ENCODE results near the gene CRTC1.
A peak's percentile ranks its signal among the peaks of the same experiment; 100 is the strongest.

CRTC1 gene

DNA sequence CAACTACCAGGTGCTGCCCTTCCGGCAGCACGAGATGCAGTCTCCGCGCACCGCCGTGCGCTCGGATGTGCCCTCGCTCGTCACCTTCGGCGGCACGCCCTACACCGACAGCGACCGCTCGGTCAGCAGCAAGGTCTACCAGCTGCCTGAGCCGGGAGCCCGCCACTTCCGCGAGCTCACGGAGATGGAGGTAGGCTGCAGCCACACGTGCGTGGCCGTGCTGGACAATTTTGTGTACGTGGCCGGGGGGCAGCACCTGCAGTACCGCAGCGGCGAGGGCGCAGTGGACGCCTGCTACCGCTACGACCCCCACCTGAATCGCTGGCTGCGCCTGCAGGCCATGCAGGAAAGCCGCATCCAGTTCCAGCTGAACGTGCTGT lies 15.2 kb upstream of the CRTC1 start:
- ChIA-PET POLR2A (ENCODE audit: low non-redundant PET) (no interaction called here), CTCF (interaction anchor here (0.7 kb wide), 1 partner anchor 12 kb away, joined by 3 read pairs; no protein-coding TSS in a partner anchor)
- no peak for DNase-seq (ENCODE audit: low spot score)

DNA sequence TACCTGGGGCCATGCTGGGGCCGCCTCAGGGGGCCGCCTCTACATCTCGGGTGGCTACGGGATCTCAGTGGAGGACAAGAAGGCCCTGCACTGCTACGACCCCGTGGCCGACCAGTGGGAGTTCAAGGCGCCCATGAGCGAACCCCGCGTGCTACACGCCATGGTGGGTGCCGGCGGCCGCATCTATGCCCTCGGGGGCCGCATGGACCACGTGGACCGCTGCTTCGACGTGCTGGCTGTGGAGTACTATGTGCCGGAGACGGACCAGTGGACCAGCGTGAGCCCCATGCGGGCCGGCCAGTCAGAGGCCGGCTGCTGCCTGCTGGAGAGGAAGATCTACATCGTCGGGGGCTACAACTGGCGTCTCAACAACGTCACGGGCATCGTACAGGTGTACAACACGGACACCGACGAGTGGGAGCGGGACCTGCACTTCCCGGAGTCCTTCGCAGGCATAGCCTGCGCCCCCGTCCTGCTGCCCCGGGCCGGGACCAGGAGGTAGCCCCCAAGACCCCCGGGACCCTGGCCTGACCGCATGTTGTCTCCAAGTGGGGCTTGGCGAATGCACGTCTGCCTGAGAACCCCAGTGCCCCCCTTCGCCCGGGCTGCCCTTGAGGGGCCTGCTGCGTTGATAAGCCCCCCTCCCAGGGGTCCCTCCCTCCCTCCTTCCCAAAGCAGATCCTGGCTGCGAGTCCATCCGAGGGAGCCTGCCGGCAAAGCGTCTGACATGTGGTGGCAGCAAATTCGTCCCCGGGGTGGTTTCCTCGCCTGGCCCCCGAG lies 14.5 kb upstream of the CRTC1 start:
- DNase-seq (ENCODE audit: low spot score) = no peak
- ChIA-PET POLR2A (ENCODE audit: low non-redundant PET) (no interaction called here), CTCF (interaction anchor here (0.6 kb wide), 1 partner anchor 216 kb away, joined by 3 read pairs; no protein-coding TSS in a partner anchor)
- TF ChIP-seq, protein P1, sequence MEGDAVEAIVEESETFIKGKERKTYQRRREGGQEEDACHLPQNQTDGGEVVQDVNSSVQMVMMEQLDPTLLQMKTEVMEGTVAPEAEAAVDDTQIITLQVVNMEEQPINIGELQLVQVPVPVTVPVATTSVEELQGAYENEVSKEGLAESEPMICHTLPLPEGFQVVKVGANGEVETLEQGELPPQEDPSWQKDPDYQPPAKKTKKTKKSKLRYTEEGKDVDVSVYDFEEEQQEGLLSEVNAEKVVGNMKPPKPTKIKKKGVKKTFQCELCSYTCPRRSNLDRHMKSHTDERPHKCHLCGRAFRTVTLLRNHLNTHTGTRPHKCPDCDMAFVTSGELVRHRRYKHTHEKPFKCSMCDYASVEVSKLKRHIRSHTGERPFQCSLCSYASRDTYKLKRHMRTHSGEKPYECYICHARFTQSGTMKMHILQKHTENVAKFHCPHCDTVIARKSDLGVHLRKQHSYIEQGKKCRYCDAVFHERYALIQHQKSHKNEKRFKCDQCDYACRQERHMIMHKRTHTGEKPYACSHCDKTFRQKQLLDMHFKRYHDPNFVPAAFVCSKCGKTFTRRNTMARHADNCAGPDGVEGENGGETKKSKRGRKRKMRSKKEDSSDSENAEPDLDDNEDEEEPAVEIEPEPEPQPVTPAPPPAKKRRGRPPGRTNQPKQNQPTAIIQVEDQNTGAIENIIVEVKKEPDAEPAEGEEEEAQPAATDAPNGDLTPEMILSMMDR (conservative IDR thresholded peaks at IDR 0.05; ENCODE audit: low read depth) = no peak
- no peak overlapping the region for H3K27ac ChIP-seq

More for the DNA sequence above, 15.2 kb upstream of the CRTC1 start:
- no peak overlapping the region; the same call in 1 of the 2 replicates for H3K27ac ChIP-seq
- TF ChIP-seq, protein P1 (conservative IDR thresholded peaks at IDR 0.05; ENCODE audit: low read depth) = no peak

DNA sequence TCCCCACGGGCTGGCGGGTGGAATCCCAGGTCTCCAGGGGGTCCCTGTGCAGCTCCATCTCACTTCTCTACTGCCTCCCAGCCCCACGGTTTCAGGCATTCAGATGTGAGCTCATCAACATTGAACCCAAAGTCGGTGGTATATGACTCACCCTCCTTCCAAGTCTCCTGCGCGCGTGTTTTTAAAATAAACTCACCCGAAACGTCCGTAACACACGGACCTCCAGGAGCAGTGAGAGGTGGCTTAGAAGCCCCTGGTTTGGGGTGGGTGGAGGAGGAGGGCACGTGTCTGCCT lies 14.0 kb upstream of the CRTC1 start:
- TF ChIP-seq, protein P1 (conservative IDR thresholded peaks at IDR 0.05; ENCODE audit: low read depth) = no peak
- CTCF ChIA-PET = interaction anchor here (0.6 kb wide), 1 partner anchor 217 kb away, joined by 3 read pairs; no protein-coding TSS in a partner anchor
- POLR2A ChIA-PET (ENCODE audit: low non-redundant PET) = no interaction called here
- peak overlapping the region; percentile 39 for H3K27ac ChIP-seq
- no peak for DNase-seq (ENCODE audit: low spot score)

DNA sequence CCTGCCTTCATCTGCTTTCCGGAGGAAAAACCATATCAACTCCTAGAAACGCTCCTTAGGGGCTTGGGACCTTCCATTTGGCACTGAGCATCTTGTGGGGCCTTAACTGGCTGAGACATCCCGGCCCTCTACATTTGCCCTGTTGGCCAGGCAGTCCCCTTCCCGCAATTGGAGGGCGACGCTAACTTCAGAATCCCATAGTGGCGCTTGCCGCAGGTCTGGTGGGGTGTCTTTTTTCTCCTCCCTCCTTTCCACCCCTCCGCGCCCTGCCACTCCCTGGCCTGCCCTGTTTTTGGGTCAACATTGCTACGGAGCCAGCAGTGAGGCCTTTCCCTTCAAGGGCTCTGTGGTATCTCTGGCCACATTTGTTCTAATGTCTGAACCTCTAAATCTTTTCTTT lies 13.6 kb upstream of the CRTC1 start:
- ChIA-PET CTCF (interaction anchor here (0.6 kb wide), 1 partner anchor 217 kb away, joined by 3 read pairs; no protein-coding TSS in a partner anchor), POLR2A (ENCODE audit: low non-redundant PET) (no interaction called here)
- peak overlapping the region; percentile 39 for H3K27ac ChIP-seq
- TF ChIP-seq, protein P1 (conservative IDR thresholded peaks at IDR 0.05; ENCODE audit: low read depth) = no peak
- no peak for DNase-seq (ENCODE audit: low spot score)

DNA sequence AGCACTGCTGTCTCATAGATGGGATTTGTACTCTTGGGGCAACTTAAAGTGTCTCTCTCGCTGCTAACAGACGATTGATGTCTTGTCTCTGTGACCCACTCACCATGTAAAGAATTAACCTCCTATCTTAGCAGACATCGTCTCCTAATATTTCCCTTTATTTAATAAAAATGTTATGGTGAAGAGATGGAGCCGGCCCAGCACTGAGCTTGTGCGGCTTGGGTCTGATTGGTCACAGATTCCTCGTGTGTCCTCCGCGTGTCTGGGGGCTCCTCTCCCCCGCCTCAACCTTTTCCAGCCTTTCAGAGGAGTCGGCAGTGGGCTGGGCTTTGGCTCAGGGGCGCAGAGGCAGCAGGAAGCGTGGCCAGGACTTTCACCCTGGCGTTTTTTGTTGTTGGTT lies 13.2 kb upstream of the CRTC1 start:
- no peak for DNase-seq (ENCODE audit: low spot score)
- CTCF ChIA-PET = no interaction called here
- peak overlapping the region; percentile 39 for H3K27ac ChIP-seq
- POLR2A ChIA-PET (ENCODE audit: low non-redundant PET) = no interaction called here
- TF ChIP-seq, protein P1 (conservative IDR thresholded peaks at IDR 0.05; ENCODE audit: low read depth) = no peak

DNA sequence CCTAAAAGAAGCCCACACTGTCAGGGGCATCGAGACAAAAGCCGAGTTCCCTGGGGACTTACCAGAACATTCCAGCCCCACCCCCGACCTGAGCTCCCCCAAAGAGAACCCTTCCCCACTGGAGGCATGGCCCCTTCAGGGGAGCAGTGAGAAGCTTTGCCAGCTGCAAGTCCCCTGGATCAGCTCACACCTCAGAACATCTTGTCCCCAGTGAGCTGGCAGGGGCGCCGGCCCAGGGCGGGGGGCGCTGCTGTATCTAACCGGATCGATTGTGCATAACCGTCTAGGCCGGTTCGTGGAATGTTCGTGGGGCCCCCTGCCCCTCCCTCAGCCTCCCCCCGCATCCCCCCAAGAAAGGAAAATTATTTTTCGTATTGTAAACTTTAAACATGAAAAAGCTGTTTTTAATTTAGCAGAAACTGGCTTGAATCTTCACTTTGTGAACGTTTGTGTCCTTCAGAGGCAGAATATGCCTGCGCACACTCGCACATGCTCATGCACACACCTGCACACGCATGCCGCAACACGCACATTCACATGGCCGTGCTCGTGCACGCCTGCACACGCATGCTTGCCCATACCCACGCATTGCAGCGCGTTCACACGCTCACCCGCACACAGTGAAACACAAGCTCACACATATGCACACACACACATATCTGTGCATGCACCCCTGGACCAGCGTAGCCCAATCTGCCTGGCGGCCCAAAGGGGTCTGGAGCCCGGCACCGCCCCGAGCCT lies 12.0 kb upstream of the CRTC1 start:
- POLR2A ChIA-PET (ENCODE audit: low non-redundant PET) = interaction anchor here (0.5 kb wide), 1 partner anchor 22 kb away, joined by 18 read pairs; no protein-coding TSS in a partner anchor

More for the DNA sequence above, 12.0 kb upstream of the CRTC1 start:
- no peak for DNase-seq (ENCODE audit: low spot score)
- TF ChIP-seq, protein P1 (conservative IDR thresholded peaks at IDR 0.05; ENCODE audit: low read depth) = no peak
- peak overlapping the region; percentile 39 for H3K27ac ChIP-seq
- CTCF ChIA-PET = no interaction called here
